Small intestine (tissue), 4 donors: Measurements from ENCODE around the gene TFPI2. TPM values are rescaled to one million over a fixed set of nuclear protein-coding genes. Genes with fewer than 3 reads are reported as not detected.

Experiments used
- polyA plus RNA-seq, 4 donors: library from polyadenylated mRNA; stranded (reverse) in 3 of 4; unstranded in 1 of 4; fragments of 200-250 nt in 3 of 4; fragments of 120-200 nt in 1 of 4; gene quantifications; one replicate each; pipeline versions ENCODE4 v1.2.1 to v1.2.3, GENCODE V29; 2013
- donor health status: healthy with polysubstance abuse.
- donor health status: Bipolar disorder and iron deficiency.
- donor health status: healthy.

TFPI2 gene
- polyA plus RNA-seq, 4 donors: 0.60 to 1.9 TPM; not detected in 2

Other genes starting within 250 kb of the TFPI2 start
- gene GNGT1, start 15.8 kb upstream of the TFPI2 start, polyA plus RNA-seq: not detected
- gene GNG11, start 31.0 kb upstream of the TFPI2 start, polyA plus RNA-seq: 10 to 100 TPM in 3 of 4 donors, 1 to 10 TPM in 1; 2.0 to 18.6 (median 13.7) TPM
- gene BET1, start 113.6 kb upstream of the TFPI2 start, polyA plus RNA-seq: 10 to 100 TPM; 22.4 to 78.5 (median 47.2) TPM